ENCODE results near the gene DBT.

DNA sequence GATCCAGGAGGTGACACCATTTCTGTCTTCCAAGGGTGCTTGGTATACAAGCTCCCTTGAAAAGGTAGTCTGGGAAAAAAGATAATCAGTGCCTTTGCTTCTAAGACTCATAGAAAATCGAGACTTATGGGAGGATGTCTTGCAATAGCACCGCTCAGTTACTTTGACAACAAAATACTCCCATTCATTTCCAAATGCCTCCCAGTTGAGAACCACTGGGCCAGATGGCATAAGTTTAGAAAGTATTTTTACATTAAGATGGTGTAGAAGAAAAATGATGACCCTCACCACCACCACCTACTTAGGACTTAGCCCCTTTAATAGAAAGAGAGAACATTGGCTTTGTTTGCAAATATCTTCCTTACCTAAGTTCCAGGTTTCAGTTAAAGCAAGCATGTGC lies 112.0 kb downstream of the DBT start:
- TF ChIP-seq, protein P1, sequence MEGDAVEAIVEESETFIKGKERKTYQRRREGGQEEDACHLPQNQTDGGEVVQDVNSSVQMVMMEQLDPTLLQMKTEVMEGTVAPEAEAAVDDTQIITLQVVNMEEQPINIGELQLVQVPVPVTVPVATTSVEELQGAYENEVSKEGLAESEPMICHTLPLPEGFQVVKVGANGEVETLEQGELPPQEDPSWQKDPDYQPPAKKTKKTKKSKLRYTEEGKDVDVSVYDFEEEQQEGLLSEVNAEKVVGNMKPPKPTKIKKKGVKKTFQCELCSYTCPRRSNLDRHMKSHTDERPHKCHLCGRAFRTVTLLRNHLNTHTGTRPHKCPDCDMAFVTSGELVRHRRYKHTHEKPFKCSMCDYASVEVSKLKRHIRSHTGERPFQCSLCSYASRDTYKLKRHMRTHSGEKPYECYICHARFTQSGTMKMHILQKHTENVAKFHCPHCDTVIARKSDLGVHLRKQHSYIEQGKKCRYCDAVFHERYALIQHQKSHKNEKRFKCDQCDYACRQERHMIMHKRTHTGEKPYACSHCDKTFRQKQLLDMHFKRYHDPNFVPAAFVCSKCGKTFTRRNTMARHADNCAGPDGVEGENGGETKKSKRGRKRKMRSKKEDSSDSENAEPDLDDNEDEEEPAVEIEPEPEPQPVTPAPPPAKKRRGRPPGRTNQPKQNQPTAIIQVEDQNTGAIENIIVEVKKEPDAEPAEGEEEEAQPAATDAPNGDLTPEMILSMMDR (conservative IDR thresholded peaks at IDR 0.05): no peak
- TF ChIP-seq EZH2 (IDR thresholded peaks at IDR 0.05; ENCODE audit: low read depth): no peak

All from PC-9 (cell line).